ENCODE data around the gene RB1.

RB1 gene

GRCh38 chr13:48320891-48321510, 17.4 kb downstream of the RB1 start:
- Histone ChIP-seq H4K20me1 (ENCODE audit: insufficient read depth, low read length) (no peaks in the 10 kb centered on the region), H3K79me2 (ENCODE audit: insufficient read depth, low read length) (peaks cover 16% of the 10 kb centered on the region), H3K27ac (ENCODE audit: low read depth, low read length, poor library complexity, severe bottlenecking) (no peak overlapping the region), H2AFZ (ENCODE audit: low read length) (no peak overlapping the region), H3K4me2 (ENCODE audit: low read length) (no peak overlapping the region), H3K9me2 (ENCODE audit: low read depth, low read length) (no peaks in the 10 kb centered on the region), H3K4me1 (ENCODE audit: insufficient read depth, low read length, severe bottlenecking) (no peaks in the 10 kb centered on the region), H3K36me3 (ENCODE audit: insufficient read depth, low read length) (peaks cover 35% of the 10 kb centered on the region), H3K9ac (ENCODE audit: low read length) (no peak overlapping the region), H3K27me3 (ENCODE audit: insufficient read depth, low read length) (no peaks in the 10 kb centered on the region), H3K4me3 (ENCODE audit: low read depth, low read length, poor library complexity, severe bottlenecking) (no peak overlapping the region), H3K9me3 (ENCODE audit: low read length) (peaks cover 8% of the 10 kb centered on the region; the same call in 1 of the 2 replicates), H3F3A (ENCODE audit: insufficient read depth, low read length) (no peaks in the 10 kb centered on the region)
- no peak for TF ChIP-seq CTCF (IDR thresholded peaks at IDR 0.05; ENCODE audit: low read length)
- no peak for TF ChIP-seq EZH2 (IDR thresholded peaks at IDR 0.05; ENCODE audit: borderline replicate concordance, low read length)

- Histone ChIP-seq H4K20me1 (ENCODE audit: insufficient read depth, low read length) (no peaks in the 10 kb centered on the region), H3K27ac (ENCODE audit: low read depth, low read length, poor library complexity, severe bottlenecking) (no peak overlapping the region), H3K9me2 (ENCODE audit: low read depth, low read length) (no peaks in the 10 kb centered on the region), H3K4me1 (ENCODE audit: insufficient read depth, low read length, severe bottlenecking) (no peaks in the 10 kb centered on the region), H3K4me2 (ENCODE audit: low read length) (no peak overlapping the region), H3K36me3 (ENCODE audit: insufficient read depth, low read length) (peaks cover 25% of the 10 kb centered on the region), H3K4me3 (ENCODE audit: low read depth, low read length, poor library complexity, severe bottlenecking) (no peak overlapping the region), H2AFZ (ENCODE audit: low read length) (no peak overlapping the region), H3F3A (ENCODE audit: insufficient read depth, low read length) (no peaks in the 10 kb centered on the region), H3K9me3 (ENCODE audit: low read length) (peaks cover 8% of the 10 kb centered on the region; the same call in 1 of the 2 replicates), H3K9ac (ENCODE audit: low read length) (no peak overlapping the region), H3K27me3 (ENCODE audit: insufficient read depth, low read length) (no peaks in the 10 kb centered on the region), H3K79me2 (ENCODE audit: insufficient read depth, low read length) (peaks cover 16% of the 10 kb centered on the region)
- TF ChIP-seq CTCF (IDR thresholded peaks at IDR 0.05; ENCODE audit: low read length) = no peak
- no peak for TF ChIP-seq EZH2 (IDR thresholded peaks at IDR 0.05; ENCODE audit: borderline replicate concordance, low read length)
These were observed 18.7 kb downstream of the RB1 start for GRCh38 chr13:48322294-48322693.

GRCh38 chr13:48333976-48334375, 30.4 kb downstream of the RB1 start:
- Histone ChIP-seq H3K4me2 (ENCODE audit: low read length) (no peak overlapping the region), H3K36me3 (ENCODE audit: insufficient read depth, low read length) (peaks cover 10% of the 10 kb centered on the region; the same call in 1 of the 2 replicates), H2AFZ (ENCODE audit: low read length) (no peak overlapping the region), H3K27me3 (ENCODE audit: insufficient read depth, low read length) (no peaks in the 10 kb centered on the region), H4K20me1 (ENCODE audit: insufficient read depth, low read length) (no peaks in the 10 kb centered on the region), H3F3A (ENCODE audit: insufficient read depth, low read length) (no peaks in the 10 kb centered on the region; the same call in 1 of the 2 replicates), H3K9ac (ENCODE audit: low read length) (no peak overlapping the region), H3K9me3 (ENCODE audit: low read length) (no peaks in the 10 kb centered on the region), H3K4me3 (ENCODE audit: low read depth, low read length, poor library complexity, severe bottlenecking) (no peak overlapping the region), H3K4me1 (ENCODE audit: insufficient read depth, low read length, severe bottlenecking) (peaks cover 12% of the 10 kb centered on the region), H3K79me2 (ENCODE audit: insufficient read depth, low read length) (0 out of 2 replicates have a peak, but pooled peaks cover 4% of the 10 kb centered on the region), H3K27ac (ENCODE audit: low read depth, low read length, poor library complexity, severe bottlenecking) (peak overlapping the region; percentile 57), H3K9me2 (ENCODE audit: low read depth, low read length) (no peaks in the 10 kb centered on the region)
- TF ChIP-seq CTCF (IDR thresholded peaks at IDR 0.05; ENCODE audit: low read length) (no peak), EZH2 (IDR thresholded peaks at IDR 0.05; ENCODE audit: borderline replicate concordance, low read length) (no peak)
